HG03066 (cell line): ENCODE measurements around the gene LRRC71.

Experiments used
- ATAC-seq: cut with Tn5 transposase; IDR thresholded peaks from one replicate; pipeline ENCODE4 v1.9.1; 2021; ENCODE audit warnings: low read depth; ENCODE audit not compliant: unreplicated experiment

Gene LRRC71

DNA sequence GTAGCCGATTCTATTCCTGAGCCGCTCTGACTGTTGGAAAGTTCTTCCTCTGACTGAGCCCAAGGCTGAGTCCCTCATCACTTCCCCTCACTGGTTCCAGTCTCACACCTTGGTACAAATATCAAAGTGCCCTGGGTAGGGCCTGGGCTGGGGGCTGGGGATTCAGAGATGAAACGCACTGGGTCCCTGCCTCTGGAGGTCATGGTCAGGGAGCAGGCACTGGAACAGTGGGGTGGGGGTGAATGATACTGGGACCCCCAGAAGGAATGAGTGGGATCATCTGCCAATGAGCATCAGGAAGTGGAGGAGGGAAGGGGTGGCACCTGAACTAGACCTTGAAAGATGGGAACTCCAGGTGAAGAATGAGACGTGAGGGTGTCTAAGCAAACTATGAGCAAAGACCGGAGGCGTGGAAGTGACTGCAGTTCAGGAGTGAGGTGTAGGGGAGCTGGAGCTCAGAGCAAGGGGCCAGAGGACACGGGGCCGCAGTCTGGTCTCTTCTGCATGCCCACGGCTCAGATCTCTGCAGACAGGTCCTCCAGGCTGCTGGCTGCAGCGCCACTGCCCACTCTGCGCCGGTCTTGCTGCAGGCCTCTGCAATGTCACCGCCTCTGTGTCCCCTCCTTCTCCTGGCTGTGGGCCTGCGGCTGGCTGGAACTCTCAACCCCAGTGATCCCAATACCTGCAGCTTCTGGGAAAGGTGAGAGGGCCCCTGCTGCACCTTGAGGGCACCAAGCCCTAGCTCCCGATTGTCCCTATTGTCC, 16.9 kb upstream of the LRRC71 start:
- no peak for ATAC-seq

DNA sequence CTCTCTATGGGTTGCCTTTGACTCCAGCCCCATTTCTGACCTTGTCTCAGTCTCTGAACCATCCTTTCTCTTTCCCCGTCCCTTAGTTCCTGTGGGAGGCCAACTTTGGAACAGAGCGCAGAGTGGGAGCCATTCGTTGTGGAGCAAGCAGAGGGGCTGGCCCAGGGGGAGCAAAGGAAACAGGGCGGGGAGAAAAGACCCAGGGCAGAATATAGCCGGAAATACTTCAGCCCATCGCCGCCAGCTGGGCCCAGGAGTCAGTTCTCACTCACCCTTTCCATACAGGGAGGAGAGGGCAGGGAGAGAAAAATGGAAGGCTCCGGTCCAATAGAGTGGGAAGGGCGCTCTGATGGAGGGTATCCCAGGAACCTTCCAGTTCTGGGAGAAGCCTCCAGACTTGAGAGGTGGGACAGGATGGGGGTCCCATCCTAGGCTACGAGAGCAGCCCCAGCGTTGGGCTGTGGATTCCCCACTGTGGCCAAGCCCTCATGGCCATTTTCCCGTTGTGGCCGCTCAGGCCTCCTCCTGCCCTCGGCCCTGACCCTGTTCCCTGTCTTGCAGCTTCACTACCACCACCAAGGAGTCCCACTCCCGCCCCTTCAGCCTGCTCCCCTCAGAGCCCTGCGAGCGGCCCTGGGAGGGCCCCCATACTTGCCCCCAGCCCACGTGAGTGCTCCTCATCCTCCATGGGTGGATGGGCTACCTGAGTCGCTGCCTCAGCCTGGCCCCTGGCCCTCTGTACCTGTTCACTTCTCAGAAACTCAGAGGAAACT, 16.1 kb upstream of the LRRC71 start:
- no peak for ATAC-seq

DNA sequence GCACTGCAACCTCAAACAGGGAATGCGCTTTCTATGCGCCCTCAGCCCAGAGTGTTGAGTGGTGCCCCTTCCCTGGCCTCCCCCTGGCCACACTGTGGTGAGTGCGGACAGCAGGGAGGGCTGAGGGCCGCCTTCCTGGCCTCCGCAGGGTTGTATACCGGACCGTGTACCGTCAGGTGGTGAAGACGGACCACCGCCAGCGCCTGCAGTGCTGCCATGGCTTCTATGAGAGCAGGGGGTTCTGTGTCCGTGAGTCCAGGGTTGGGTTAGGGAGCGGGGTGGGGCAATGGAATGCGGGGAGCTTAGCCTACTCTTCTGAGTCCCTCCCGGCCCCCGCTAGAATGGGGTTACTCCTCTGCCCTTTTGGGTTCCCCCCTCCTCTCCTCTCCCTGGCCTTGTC, 15.3 kb upstream of the LRRC71 start:
- ATAC-seq = no peak

DNA sequence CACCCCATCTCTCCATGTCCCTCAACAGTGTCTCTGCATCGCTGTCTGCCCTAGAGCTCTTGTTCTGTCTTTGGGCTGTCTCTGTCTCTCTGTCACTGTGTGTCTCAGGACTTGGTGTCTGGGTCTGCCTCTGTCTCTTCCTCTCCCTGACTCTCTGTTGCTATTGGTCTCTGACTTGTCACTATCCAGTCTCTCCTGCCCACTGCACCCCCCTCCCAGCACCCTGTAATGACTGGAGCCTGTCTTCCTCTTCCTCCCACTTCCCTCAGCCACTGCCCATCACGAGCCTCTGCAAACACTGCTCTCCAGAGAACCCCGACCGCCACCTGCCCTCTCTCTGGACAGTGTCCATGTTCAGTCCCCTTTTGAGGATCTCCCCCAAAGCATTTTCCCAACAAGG, 14.8 kb upstream of the LRRC71 start:
- no peak for ATAC-seq

DNA sequence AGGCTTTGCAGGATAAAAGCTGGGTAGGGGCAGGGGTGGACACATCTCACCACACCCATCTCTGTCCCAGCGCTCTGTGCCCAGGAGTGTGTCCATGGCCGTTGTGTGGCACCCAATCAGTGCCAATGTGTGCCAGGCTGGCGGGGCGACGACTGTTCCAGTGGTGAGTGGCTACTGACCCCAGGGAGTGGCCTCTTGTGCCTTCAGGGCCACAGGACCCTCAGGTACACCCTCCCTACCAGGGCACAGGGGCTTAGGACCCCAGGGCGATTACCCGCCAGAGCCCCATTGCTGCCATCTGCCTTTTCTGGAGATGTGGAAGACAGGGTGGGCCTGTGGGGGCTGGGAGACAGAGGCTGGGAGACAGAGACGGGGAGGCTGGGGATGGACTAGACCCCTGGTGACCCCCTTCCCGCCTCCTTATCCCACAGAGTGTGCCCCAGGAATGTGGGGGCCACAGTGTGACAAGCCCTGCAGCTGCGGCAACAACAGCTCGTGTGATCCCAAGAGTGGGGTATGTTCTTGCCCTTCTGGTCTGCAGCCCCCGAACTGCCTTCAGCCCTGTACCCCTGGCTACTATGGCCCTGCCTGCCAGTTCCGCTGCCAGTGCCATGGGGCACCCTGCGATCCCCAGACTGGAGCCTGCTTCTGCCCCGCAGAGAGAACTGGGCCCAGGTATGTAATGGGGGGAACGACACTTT, 14.1 kb upstream of the LRRC71 start:
- no peak for ATAC-seq

DNA sequence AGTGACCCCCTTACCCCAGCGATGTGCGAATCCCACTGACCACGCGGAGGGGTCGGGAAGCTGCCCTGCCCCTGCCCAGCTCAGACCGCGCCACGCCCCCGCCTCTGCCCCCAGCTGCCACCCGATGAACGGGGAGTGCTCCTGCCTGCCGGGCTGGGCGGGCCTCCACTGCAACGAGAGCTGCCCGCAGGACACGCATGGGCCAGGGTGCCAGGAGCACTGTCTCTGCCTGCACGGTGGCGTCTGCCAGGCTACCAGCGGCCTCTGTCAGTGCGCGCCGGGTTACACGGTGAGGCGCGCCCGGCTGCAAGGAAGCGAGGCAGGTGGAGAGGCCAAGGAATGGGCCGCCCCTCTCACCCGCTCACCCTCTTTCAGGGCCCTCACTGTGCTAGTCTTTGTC, 11.9 kb upstream of the LRRC71 start:
- ATAC-seq = no peak

DNA sequence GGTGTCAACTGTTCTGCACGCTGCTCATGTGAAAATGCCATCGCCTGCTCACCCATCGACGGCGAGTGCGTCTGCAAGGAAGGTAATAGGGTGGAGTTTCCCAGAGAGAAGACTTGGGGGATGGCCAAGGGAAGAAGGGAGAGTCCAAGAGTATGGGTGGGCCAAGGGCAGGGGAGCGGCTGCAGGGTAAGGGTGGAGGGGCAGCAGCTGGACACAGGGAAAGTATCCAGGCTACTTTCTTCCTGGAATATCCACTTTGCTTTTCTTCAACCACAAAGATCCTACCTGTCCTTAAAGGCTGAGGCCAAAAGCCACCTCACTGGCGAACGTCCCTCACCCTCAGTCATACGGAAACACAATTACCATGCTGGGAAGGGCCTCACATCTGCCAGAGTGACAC, 11.5 kb upstream of the LRRC71 start:
- ATAC-seq = no peak

DNA sequence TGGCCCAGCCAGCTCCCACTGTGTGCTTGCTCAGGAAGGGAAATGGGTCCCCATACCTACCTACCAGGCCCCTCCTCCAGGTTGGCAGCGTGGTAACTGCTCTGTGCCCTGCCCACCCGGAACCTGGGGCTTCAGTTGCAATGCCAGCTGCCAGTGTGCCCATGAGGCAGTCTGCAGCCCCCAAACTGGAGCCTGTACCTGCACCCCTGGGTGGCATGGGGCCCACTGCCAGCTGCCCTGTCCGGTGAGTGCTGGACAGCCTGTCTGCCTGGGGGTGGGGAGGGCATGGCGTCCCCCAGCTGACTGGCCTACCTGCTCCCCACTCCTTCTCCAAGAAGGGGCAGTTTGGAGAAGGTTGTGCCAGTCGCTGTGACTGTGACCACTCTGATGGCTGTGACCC, 10.8 kb upstream of the LRRC71 start:
- ATAC-seq = no peak

DNA sequence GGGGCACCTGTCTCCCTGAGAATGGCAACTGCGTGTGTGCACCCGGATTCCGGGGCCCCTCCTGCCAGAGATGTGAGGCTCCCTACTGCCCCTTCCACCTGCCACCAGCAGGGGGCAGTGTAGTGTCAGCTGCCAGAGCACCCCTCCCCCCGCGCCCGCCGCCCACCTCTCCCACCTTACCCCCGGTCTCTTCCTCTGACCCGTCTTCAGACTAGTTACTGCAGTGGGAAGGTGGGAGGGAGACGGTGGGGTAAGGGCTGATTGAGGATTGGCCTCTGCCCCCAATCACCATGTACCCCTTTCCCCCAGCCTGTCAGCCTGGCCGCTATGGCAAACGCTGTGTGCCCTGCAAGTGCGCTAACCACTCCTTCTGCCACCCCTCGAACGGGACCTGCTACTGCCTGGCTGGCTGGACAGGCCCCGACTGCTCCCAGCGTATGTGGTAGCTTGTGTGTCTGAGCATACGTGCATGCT, 10.1 kb upstream of the LRRC71 start:
- ATAC-seq = no peak

DNA sequence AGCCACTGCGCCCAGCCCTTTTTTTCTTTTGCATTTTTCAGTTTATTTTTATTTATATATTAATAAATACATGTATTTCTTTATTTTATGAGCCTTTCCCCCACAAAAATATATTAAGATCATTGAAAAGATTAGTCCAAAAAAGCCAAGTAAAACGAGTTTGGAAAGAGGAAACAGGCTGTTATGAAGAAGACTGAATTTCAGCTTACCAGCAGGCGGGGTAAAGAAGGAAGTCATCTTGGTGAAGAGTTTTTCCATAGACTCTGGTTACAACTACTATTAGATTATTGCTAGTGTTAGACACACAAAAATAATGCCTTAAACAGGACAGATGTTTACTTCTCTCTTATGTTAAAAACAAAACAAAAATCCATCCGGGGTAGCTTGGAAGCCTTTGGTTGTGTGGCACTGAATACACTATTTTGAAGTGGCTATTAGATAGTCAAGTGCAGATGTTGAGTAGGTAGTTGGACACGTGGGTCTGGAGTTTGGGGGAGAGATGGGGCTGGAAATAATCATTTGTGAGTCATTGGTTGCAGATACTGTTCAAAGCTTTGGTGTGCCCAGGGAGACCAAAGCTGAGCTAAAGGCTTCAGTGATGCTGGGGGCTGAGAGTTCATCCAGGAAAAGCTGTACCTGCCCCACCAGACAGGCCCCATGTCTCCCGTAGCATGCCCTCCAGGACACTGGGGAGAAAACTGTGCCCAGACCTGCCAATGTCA, 8.7 kb upstream of the LRRC71 start:
- ATAC-seq = no peak

DNA sequence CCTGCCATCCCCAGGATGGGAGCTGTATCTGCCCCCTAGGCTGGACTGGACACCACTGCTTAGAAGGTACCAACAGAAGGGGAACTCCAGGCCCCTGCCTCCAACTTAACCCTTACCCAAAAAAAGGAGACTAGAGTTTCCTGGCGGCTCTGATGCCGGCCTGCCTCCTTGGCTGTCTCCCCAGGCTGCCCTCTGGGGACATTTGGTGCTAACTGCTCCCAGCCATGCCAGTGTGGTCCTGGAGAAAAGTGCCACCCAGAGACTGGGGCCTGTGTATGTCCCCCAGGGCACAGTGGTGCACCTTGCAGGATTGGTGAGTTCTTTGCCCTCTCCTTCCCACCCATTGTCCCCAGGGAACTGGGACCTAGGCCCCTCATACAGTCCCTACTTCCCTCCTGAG, 8.1 kb upstream of the LRRC71 start:
- ATAC-seq = no peak

DNA sequence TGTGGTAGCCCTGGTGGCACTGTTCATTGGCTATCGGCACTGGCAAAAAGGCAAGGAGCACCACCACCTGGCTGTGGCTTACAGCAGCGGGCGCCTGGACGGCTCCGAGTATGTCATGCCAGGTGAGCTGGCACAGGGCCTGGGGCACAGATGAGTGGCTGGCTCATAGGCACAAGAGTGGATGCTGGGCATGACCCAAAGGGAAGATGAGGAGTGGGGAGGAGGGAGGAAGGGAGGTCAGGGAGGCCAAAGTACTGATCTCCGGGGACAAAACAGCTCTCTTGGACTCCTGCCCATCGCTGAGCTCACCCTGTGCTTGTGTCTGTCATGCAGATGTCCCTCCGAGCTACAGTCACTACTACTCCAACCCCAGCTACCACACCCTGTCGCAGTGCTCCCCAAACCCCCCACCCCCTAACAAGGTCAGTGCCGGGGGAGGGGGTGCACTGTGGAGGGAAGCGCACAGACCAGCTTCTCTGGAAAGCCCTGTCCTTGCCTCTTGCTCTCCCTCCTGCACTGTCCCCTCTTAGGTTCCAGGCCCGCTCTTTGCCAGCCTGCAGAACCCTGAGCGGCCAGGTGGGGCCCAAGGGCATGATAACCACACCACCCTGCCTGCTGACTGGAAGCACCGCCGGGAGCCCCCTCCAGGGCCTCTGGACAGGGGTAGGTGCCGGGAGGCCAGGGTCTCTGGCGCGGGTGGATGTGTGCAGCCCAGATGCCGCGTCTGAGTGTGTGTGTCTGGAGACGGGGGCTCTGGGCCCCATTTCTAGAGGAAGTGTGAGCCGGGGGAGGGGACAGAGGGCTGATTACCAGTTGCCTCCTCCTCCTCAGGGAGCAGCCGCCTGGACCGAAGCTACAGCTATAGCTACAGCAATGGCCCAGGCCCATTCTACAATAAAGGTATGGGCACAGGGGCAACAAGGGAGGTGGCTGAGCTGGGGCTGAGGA, 7.3 kb upstream of the LRRC71 start:
- ATAC-seq = no peak

DNA sequence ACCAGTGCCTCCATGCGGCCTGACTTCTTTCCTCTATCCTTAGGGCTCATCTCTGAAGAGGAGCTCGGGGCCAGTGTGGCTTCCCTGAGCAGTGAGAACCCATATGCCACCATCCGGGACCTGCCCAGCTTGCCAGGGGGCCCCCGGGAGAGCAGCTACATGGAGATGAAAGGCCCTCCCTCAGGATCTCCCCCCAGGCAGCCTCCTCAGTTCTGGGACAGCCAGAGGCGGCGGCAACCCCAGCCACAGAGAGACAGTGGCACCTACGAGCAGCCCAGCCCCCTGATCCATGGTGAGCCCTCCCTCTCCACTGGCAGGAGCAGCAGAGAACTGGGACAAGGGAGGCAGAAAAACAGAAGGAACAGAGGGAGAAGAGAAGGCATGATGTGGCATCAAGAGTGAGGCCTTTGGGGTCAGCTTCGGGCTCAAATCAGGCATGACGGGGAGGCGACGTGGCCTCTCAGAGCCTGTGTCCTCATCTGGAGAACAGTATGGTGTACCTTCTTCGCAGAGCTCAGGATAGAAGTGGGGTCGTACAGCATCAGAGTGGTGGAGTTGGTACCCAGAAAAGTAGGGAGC, 6.5 kb upstream of the LRRC71 start:
- ATAC-seq = no peak

DNA sequence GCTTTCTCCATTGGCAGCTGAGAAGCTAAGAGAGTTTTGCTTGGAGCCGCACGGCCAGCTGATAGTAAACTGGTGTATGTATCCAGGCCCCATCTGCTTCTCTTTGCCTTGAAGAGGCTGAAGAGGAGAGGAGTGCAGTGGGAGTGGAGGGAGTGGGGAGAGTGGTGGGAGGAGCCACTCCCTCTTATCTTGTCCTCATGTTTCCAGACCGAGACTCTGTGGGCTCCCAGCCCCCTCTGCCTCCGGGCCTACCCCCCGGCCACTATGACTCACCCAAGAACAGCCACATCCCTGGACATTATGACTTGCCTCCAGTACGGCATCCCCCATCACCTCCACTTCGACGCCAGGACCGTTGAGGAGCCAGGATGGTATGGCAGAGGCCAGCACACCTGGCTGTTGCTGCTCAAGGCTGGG, 6.0 kb upstream of the LRRC71 start:
- no peak for ATAC-seq

DNA sequence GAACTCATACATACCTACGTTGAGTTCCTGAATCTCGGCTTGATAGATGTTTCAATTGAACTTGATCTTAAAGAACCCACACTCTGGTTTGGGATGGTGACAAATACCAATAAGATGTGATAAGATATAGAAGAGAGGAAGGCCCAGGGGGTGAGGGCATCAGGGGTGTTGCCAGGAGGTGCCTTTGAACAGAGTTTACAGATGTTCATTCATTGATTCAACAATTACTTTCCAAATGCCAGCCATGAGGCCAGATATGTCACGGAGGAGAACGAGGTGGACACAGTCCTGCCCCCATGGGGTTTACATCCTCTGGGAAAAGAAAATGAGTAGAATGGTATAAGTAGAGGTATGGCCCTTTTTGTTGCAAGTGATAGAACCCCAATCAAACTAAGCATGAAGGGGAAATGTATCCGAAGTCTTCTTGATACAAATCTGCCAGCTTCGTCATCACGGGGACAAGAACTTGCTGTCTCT, 659 bp downstream of the LRRC71 start:
- no peak for ATAC-seq

DNA sequence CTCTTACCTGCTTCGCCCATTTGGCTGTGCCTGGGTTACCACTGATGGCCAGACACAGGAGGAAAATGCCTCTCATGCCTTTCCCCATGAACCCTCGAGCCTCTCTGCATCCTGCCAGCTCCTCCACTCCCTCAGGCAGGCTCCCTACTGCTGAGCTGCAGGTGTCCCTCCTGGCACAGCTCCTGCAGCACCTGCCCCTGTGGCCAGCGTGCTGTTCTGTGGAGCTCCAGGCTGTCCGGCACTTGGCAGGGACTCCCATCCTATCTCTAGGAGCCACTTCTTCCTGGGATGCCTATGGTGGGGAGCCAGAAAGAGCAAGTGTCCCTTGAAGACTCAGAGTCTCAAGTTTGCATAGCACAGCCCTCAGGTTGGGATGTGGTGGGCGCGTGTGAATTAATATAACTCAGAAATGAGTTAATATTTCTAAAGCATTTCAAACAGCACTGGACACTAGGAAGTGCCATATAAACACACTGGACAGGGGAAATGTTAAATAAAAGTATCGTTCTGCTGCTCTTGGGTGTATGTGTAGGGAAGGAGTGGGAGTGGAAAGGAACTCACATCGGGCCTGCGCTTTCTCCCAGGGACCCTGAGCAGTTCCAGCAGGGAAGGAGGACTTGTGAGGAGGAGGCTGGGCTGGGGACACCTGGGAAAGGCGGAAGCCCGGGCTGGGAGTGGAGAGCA, 2.7 kb downstream of the LRRC71 start:
- ATAC-seq = no peak

DNA sequence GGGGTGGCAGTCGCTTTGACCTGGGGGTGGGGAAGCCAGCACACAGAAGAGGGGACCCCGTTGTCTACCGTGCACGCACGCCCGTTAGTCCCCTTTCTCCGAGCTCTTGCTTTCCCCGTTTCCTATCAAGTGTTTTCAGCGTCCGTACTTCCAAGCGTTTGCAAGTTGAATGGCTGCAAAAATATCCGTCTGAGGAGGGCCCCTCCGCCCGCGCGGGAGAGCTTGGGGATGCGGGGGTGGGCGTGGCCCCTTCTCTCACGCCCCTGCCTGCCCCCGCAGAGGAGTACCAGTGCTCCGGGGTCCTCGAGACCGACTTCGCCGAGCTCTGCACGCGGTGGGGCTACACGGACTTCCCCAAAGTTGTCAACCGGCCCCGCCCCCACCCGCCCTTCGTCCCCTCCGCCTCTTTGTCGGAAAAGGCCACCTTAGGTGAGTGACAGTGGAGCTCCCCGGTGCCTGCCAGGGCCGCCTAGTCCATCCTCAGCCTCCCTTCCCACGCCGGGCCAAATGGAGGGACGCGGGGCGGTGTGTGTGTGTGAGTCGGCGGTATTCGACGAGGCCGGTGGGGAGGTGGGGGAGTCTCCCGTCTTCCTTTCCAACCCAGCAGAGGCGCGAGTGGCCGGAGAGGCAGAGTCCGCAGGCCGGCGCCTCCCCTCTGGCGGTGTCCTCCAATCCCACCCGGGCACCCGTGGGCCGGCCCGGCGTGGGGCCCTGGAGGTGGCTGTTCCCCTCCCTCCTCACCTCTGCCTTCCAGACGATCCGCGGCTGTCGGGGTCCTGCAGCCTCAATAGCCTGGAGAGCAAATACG, 3.4 kb downstream of the LRRC71 start:
- ATAC-seq = no peak
